Measurements from ENCODE around the gene DISC1.

Gene DISC1

DNA sequence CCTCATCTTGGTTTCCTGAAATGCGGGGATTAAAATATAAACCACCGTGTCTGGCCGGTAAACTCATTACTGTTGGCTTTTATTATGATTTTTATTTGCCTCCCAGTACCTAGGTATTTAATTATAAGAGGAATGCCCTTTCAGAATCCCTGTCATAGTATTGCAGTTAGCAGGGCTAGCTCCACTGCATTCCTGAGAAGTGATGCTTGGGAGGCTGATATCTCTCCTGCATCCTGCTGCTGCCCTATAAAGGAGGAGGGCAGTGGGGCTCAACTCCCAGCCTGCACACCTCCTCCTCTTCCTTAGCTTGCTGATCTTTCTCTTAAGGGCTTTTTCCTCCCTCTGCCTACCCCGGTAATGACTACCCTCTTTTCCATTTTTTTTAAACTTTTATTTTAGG lies 19.9 kb upstream of the DISC1 start:
- ATAC-seq, result peak; percentile 73
- TF ChIP-seq OSR1 (CRISPR knock-in tag; IDR thresholded peaks at IDR 0.05), result no peak
- no peak for TF ChIP-seq BACH2 (CRISPR knock-in tag; IDR thresholded peaks at IDR 0.05; ENCODE audit: borderline replicate concordance)
- no peak for TF ChIP-seq TCF4 (CRISPR knock-in tag; IDR thresholded peaks at IDR 0.05; ENCODE audit: borderline replicate concordance)
- TF ChIP-seq ARNTL (CRISPR knock-in tag; IDR thresholded peaks at IDR 0.05; ENCODE audit: borderline replicate concordance, low read depth), result no peak
- TF ChIP-seq ZC3H10 (CRISPR knock-in tag; IDR thresholded peaks at IDR 0.05), result no peak
- TF ChIP-seq, protein P1, sequence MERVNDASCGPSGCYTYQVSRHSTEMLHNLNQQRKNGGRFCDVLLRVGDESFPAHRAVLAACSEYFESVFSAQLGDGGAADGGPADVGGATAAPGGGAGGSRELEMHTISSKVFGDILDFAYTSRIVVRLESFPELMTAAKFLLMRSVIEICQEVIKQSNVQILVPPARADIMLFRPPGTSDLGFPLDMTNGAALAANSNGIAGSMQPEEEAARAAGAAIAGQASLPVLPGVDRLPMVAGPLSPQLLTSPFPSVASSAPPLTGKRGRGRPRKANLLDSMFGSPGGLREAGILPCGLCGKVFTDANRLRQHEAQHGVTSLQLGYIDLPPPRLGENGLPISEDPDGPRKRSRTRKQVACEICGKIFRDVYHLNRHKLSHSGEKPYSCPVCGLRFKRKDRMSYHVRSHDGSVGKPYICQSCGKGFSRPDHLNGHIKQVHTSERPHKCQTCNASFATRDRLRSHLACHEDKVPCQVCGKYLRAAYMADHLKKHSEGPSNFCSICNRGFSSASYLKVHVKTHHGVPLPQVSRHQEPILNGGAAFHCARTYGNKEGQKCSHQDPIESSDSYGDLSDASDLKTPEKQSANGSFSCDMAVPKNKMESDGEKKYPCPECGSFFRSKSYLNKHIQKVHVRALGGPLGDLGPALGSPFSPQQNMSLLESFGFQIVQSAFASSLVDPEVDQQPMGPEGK (CRISPR knock-in tag; IDR thresholded peaks at IDR 0.05; ENCODE audit: borderline replicate concordance), result no peak
- TF ChIP-seq ZNF565 (CRISPR knock-in tag; conservative IDR thresholded peaks at IDR 0.05; ENCODE audit: low read depth), result no peak
- TF ChIP-seq GLIS3 (CRISPR knock-in tag; IDR thresholded peaks at IDR 0.05), result no peak
- TF ChIP-seq, protein P2, sequence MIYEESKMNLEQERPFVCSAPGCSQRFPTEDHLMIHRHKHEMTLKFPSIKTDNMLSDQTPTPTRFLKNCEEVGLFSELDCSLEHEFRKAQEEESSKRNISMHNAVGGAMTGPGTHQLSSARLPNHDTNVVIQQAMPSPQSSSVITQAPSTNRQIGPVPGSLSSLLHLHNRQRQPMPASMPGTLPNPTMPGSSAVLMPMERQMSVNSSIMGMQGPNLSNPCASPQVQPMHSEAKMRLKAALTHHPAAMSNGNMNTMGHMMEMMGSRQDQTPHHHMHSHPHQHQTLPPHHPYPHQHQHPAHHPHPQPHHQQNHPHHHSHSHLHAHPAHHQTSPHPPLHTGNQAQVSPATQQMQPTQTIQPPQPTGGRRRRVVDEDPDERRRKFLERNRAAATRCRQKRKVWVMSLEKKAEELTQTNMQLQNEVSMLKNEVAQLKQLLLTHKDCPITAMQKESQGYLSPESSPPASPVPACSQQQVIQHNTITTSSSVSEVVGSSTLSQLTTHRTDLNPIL (CRISPR knock-in tag; IDR thresholded peaks at IDR 0.05; ENCODE audit: low read depth), result no peak
- TF ChIP-seq SNAI2 (CRISPR knock-in tag; IDR thresholded peaks at IDR 0.05), result no peak
- TF ChIP-seq, protein P3, sequence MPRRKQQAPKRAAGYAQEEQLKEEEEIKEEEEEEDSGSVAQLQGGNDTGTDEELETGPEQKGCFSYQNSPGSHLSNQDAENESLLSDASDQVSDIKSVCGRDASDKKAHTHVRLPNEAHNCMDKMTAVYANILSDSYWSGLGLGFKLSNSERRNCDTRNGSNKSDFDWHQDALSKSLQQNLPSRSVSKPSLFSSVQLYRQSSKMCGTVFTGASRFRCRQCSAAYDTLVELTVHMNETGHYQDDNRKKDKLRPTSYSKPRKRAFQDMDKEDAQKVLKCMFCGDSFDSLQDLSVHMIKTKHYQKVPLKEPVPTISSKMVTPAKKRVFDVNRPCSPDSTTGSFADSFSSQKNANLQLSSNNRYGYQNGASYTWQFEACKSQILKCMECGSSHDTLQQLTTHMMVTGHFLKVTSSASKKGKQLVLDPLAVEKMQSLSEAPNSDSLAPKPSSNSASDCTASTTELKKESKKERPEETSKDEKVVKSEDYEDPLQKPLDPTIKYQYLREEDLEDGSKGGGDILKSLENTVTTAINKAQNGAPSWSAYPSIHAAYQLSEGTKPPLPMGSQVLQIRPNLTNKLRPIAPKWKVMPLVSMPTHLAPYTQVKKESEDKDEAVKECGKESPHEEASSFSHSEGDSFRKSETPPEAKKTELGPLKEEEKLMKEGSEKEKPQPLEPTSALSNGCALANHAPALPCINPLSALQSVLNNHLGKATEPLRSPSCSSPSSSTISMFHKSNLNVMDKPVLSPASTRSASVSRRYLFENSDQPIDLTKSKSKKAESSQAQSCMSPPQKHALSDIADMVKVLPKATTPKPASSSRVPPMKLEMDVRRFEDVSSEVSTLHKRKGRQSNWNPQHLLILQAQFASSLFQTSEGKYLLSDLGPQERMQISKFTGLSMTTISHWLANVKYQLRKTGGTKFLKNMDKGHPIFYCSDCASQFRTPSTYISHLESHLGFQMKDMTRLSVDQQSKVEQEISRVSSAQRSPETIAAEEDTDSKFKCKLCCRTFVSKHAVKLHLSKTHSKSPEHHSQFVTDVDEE (CRISPR knock-in tag; IDR thresholded peaks at IDR 0.05), result no peak
- TF ChIP-seq ZNF70 (CRISPR knock-in tag; IDR thresholded peaks at IDR 0.05), result no peak

DNA sequence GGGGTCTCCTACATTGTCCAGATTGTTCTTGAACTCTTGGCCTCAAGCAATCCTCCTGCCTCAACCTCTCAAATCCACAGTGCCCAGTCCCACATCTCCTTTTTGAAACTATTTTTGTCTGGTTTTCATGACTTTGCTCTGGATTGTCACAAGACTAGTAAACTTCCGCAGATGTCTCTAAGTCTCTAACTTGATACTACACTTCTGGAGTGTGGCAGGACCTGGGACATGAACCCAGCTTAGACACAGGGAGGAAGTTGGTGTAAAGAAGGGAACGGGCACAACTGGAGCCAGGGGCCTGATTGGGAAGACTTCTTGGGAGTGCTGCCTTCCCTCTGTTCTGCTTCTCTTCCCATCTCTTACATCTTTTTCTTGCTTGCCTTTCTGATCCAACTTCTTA lies 16.2 kb upstream of the DISC1 start:
- no peak for ATAC-seq
- TF ChIP-seq ZC3H10 (CRISPR knock-in tag; IDR thresholded peaks at IDR 0.05), result no peak
- TF ChIP-seq ARNTL (CRISPR knock-in tag; IDR thresholded peaks at IDR 0.05; ENCODE audit: borderline replicate concordance, low read depth), result no peak
- no peak for TF ChIP-seq ZFP3 (CRISPR knock-in tag; IDR thresholded peaks at IDR 0.05)
- TF ChIP-seq, protein P3 (CRISPR knock-in tag; IDR thresholded peaks at IDR 0.05), result no peak
- no peak for TF ChIP-seq TCF4 (CRISPR knock-in tag; IDR thresholded peaks at IDR 0.05; ENCODE audit: borderline replicate concordance)

DNA sequence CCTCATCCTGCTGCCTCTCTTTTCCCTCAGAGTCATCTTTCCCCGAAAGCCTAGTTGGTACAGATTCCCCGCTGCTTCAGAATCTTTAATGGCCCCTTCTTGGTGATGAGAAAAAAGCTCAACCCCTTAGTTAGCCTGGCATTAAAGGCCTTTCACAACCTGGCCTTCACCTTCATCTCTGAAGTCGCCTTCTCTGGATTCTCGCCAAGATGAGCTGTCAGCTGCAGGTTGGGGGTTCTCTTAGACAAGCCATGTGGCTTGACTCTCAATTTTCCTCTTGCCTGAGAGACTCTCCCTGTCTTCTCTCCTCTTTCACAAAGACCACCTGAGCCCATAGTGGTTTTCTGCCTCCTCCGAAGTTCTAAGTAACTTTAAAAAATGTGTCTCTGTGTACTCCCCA lies 15.5 kb upstream of the DISC1 start:
- no peak for TF ChIP-seq OSR1 (CRISPR knock-in tag; IDR thresholded peaks at IDR 0.05)
- TF ChIP-seq ZNF565 (CRISPR knock-in tag; conservative IDR thresholded peaks at IDR 0.05; ENCODE audit: low read depth), result no peak
- no peak for TF ChIP-seq ARNTL (CRISPR knock-in tag; IDR thresholded peaks at IDR 0.05; ENCODE audit: borderline replicate concordance, low read depth)
- no peak for TF ChIP-seq CSDC2 (CRISPR knock-in tag; IDR thresholded peaks at IDR 0.05)
- no peak for ATAC-seq

DNA sequence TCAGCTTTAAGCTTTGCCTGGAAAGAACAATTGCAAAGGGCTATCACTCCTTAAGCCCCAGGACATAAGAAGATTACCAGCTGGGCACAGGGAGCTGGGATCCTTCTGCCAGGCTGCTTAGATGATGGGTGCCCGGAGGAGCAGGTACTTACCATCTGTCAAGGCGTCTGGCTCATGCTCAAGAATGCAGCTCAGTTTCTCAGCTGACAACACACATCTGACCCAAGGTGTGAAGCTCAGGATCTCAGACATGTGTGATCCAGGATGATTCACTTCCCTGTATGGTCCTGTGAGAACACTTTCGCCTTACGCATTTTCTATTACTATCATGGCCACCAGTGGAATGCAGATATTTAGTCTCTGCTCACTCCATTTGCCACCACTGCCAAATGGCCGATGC lies 14.7 kb upstream of the DISC1 start:
- no peak for ATAC-seq
- no peak for TF ChIP-seq ZNF8 (CRISPR knock-in tag; IDR thresholded peaks at IDR 0.05)
- no peak for TF ChIP-seq ISL1 (CRISPR knock-in tag; IDR thresholded peaks at IDR 0.05)
- no peak for TF ChIP-seq ESRRG (CRISPR knock-in tag; IDR thresholded peaks at IDR 0.05)
- TF ChIP-seq ARNTL (CRISPR knock-in tag; IDR thresholded peaks at IDR 0.05; ENCODE audit: borderline replicate concordance, low read depth), result no peak
- TF ChIP-seq, protein P4, sequence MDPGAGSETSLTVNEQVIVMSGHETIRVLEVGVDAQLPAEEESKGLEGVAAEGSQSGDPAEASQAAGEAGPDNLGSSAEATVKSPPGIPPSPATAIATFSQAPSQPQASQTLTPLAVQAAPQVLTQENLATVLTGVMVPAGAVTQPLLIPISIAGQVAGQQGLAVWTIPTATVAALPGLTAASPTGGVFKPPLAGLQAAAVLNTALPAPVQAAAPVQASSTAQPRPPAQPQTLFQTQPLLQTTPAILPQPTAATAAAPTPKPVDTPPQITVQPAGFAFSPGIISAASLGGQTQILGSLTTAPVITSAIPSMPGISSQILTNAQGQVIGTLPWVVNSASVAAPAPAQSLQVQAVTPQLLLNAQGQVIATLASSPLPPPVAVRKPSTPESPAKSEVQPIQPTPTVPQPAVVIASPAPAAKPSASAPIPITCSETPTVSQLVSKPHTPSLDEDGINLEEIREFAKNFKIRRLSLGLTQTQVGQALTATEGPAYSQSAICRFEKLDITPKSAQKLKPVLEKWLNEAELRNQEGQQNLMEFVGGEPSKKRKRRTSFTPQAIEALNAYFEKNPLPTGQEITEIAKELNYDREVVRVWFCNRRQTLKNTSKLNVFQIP (CRISPR knock-in tag; IDR thresholded peaks at IDR 0.05; ENCODE audit: borderline replicate concordance, low read depth), result no peak
- TF ChIP-seq TOX (CRISPR knock-in tag; IDR thresholded peaks at IDR 0.05; ENCODE audit: borderline replicate concordance), result no peak
- TF ChIP-seq SNAI2 (CRISPR knock-in tag; IDR thresholded peaks at IDR 0.05), result no peak
- TF ChIP-seq, protein P2 (CRISPR knock-in tag; IDR thresholded peaks at IDR 0.05; ENCODE audit: low read depth), result no peak
- TF ChIP-seq, protein P1 (CRISPR knock-in tag; IDR thresholded peaks at IDR 0.05; ENCODE audit: borderline replicate concordance), result no peak
- TF ChIP-seq ZFP30 (CRISPR knock-in tag; IDR thresholded peaks at IDR 0.05), result no peak
- TF ChIP-seq GLIS3 (CRISPR knock-in tag; IDR thresholded peaks at IDR 0.05), result no peak
- TF ChIP-seq TCF4 (CRISPR knock-in tag; IDR thresholded peaks at IDR 0.05; ENCODE audit: borderline replicate concordance), result no peak
